ENCODE measurements around the gene PROCR. TPM values are rescaled to one million over a fixed set of nuclear protein-coding genes. Genes with fewer than 3 reads are reported as not detected.

The PROCR gene
- total and polyA plus RNA-seq, 10 of the 15 experiments (the other 5 are each of a cell fraction or from before 2014, with no cell fraction given): 0.12 to 0.78 (median 0.35) TPM; not detected in 2

DNA sequence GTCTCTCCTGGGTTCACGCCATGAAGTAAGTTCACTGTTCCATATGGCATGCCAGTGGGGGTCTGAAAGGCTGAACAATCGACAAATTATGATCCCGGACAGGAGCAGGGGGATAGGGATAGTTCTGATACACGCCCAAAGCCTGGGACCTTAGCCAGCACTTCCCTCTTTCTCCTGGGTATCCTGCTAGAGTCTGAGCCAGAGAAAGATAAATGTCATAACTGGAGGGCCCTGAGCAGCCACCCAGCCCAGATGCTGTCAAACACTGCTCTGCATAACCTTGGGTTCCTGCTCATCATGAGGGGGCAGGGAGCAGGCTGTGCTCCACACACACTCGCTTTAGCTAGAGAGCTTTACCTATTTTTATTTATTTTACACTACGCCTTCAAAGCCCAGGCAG lies 37.0 kb upstream of the PROCR start:
- RAD21 ChIA-PET (ENCODE audit: unreplicated experiment): no interaction called here
- CTCF ChIA-PET: interaction anchor here (0.9 kb wide), 1 partner anchor 10 kb away, joined by 3 read pairs; no protein-coding TSS in a partner anchor
- Histone ChIP-seq H3K4me3 (no peak overlapping the region), H3K4me2 (ENCODE audit: control insufficient read depth, insufficient read depth) (no peak overlapping the region), H3K9ac (ENCODE audit: control insufficient read depth, insufficient read depth, low read length) (no peak overlapping the region), H3K4me1 (ENCODE audit: control insufficient read depth, insufficient read depth, low read length) (no peaks in the 10 kb centered on the region), H3K9me3 (replicated peaks; ENCODE audit: control insufficient read depth, insufficient read depth, low read length) (no peaks in the 10 kb centered on the region), H3K27me3 (replicated peaks in 1 of 2; ENCODE audit: control insufficient read depth in 2 of 2, insufficient read depth in 2 of 2, low read length in 1 of 2) (no peaks in the 10 kb centered on the region), H3K36me3 (ENCODE audit: control insufficient read depth in 2 of 2, insufficient read depth in 2 of 2, low read length in 1 of 2) (peaks cover 3 to 23% of the 10 kb centered on the region in 2 experiments; a peak in 3 of 4 replicates), H3K27ac (ENCODE audit: control insufficient read depth, insufficient read depth) (no peak overlapping the region), H4K20me1 (ENCODE audit: control insufficient read depth, insufficient read depth) (no peaks in the 10 kb centered on the region), H2AFZ (ENCODE audit: control insufficient read depth, low read depth, low read length) (no peak overlapping the region), H3K79me2 (ENCODE audit: control insufficient read depth, insufficient read depth, low read length) (no peaks in the 10 kb centered on the region)
- SMC1A ChIA-PET (ENCODE audit: uncharacterized antibody, unreplicated experiment): no interaction called here
- TF ChIP-seq GATAD2B (conservative IDR thresholded peaks at IDR 0.05; ENCODE audit: low read depth) (no peak), NR2C2 (IDR thresholded peaks at IDR 0.05; ENCODE audit: borderline replicate concordance, control insufficient read depth, insufficient read length, low read depth) (no peak), SPI1 (IDR thresholded peaks at IDR 0.05; ENCODE audit: borderline replicate concordance, insufficient read depth, low read depth, low read length) (no peak), SMARCA5 (IDR thresholded peaks at IDR 0.05) (no peak), ZZZ3 (IDR thresholded peaks at IDR 0.05; ENCODE audit: control insufficient read depth, insufficient read length, low read depth) (no peak), POLR2AphosphoS2 (IDR thresholded peaks at IDR 0.05; ENCODE audit: low read depth, low read length) (no peak), SREBF1 (IDR thresholded peaks at IDR 0.05; ENCODE audit: low read length) (no peak), ZNF217 (IDR thresholded peaks at IDR 0.05) (no peak), CHD4 (IDR thresholded peaks at IDR 0.05) (no peak), LARP7 (IDR thresholded peaks at IDR 0.05) (no peak), HDGF (IDR thresholded peaks at IDR 0.05) (no peak), STAT3 (IDR thresholded peaks at IDR 0.05; ENCODE audit: low read depth, low read length) (no peak)
- TF ChIP-seq, protein P1, sequence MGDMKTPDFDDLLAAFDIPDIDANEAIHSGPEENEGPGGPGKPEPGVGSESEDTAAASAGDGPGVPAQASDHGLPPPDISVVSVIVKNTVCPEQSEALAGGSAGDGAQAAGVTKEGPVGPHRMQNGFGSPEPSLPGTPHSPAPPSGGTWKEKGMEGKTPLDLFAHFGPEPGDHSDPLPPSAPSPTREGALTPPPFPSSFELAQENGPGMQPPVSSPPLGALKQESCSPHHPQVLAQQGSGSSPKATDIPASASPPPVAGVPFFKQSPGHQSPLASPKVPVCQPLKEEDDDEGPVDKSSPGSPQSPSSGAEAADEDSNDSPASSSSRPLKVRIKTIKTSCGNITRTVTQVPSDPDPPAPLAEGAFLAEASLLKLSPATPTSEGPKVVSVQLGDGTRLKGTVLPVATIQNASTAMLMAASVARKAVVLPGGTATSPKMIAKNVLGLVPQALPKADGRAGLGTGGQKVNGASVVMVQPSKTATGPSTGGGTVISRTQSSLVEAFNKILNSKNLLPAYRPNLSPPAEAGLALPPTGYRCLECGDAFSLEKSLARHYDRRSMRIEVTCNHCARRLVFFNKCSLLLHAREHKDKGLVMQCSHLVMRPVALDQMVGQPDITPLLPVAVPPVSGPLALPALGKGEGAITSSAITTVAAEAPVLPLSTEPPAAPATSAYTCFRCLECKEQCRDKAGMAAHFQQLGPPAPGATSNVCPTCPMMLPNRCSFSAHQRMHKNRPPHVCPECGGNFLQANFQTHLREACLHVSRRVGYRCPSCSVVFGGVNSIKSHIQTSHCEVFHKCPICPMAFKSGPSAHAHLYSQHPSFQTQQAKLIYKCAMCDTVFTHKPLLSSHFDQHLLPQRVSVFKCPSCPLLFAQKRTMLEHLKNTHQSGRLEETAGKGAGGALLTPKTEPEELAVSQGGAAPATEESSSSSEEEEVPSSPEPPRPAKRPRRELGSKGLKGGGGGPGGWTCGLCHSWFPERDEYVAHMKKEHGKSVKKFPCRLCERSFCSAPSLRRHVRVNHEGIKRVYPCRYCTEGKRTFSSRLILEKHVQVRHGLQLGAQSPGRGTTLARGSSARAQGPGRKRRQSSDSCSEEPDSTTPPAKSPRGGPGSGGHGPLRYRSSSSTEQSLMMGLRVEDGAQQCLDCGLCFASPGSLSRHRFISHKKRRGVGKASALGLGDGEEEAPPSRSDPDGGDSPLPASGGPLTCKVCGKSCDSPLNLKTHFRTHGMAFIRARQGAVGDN (IDR thresholded peaks at IDR 0.05): no peak
- TF ChIP-seq, protein P2, sequence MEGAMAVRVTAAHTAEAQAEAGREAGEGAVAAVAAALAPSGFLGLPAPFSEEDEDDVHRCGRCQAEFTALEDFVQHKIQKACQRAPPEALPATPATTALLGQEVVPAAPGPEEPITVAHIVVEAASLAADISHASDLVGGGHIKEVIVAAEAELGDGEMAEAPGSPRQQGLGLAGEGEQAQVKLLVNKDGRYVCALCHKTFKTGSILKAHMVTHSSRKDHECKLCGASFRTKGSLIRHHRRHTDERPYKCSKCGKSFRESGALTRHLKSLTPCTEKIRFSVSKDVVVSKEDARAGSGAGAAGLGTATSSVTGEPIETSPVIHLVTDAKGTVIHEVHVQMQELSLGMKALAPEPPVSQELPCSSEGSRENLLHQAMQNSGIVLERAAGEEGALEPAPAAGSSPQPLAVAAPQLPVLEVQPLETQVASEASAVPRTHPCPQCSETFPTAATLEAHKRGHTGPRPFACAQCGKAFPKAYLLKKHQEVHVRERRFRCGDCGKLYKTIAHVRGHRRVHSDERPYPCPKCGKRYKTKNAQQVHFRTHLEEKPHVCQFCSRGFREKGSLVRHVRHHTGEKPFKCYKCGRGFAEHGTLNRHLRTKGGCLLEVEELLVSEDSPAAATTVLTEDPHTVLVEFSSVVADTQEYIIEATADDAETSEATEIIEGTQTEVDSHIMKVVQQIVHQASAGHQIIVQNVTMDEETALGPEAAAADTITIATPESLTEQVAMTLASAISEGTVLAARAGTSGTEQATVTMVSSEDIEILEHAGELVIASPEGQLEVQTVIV (IDR thresholded peaks at IDR 0.05; ENCODE audit: borderline replicate concordance, partially characterized antibody): no peak
- POLR2A ChIA-PET: no interaction called here
- no peak for FAIRE-seq
- 95% methylated on average over 6 of the region's 6 CpGs for WGBS (ENCODE audit: insufficient coverage, insufficient replicate concordance, low lambda C conversion rate, missing lambda C conversion rate)
- in situ Hi-C loops (cut with MboI) (no loop called here), intact Hi-C loops (cut with micrococcal nuclease; ENCODE audit: unreplicated experiment) (no loop called here)
- ATAC-seq: no peak
- no TSS peak for BruUV-seq (replicated peaks)
- no peak for DNase-seq (ENCODE audit: low read depth, low spot score)

All from GM12878 (cell line).